GM19240 (cell line): Measurements from ENCODE around the gene RNFT1.
"Not testable (repeated sequence)": the region's sequence is repeated elsewhere in the genome, so short reads cannot be mapped to it uniquely, and the experiment has no call there.

Experiments used
- DNase-seq: peaks from one replicate; pipeline ENCODE4 v3.0.0; 2011; ENCODE audit warnings: low spot score; ENCODE audit not compliant: insufficient read length

Gene RNFT1

DNA sequence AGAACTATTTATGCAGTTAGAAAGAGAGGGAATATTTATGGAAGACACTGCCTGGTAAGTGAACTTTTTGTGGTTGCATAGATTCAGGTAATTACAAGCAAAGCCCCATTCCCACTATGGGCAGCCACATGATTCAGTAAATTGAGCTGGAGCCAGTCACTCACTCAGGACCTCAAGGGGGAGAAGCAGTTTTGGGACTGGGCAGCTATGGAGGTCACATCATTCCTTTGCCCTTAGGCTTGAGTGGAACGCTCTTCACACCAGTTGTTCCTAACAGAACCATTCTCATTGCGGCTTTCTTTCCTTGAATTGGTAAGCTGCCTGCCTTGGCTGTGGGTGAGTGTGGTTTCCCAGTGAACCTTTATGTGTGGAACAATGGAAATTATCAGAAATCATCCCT is 34.4 kb downstream of the RNFT1 start:
- not testable (repeated sequence) for DNase-seq

DNA sequence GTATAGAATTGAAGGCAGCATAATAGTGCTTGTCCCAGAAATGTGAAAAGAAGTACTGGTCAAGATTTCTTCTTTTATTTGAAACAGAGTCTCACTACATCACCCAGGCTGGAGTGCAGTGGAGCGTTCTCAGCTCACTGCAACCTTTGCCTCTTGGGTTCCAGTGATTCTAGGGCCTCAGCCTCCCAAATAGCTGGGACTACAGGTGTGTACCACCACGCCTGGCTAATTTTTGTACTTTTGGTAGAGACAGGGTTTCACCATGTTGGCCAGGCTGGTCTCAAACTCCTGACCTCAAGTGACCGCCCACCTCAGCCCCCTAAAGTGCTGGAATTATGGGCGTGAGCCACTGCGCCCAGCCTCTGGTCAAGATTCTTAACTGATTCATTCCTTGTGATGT is 43.9 kb downstream of the RNFT1 start:
- not testable (repeated sequence) for DNase-seq

DNA sequence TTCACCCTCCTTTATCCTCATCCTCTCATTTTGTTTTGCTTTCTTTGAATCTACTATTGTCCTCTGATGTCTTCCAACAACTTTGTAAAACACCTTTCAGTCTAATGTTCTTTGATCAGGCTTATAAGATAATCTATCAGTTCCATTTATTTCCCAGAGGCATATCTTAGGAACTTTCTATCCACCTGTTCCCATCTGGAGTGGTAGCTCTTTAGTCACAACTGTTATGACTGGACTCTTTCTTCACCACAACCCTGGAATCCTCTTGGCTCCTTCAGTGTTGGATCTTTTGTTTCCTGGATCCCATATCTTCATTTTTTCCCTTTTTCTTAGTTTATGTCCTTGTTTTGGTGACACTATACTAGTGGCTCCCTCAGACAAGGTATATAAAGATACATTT is 48.1 kb downstream of the RNFT1 start:
- no peak for DNase-seq

DNA sequence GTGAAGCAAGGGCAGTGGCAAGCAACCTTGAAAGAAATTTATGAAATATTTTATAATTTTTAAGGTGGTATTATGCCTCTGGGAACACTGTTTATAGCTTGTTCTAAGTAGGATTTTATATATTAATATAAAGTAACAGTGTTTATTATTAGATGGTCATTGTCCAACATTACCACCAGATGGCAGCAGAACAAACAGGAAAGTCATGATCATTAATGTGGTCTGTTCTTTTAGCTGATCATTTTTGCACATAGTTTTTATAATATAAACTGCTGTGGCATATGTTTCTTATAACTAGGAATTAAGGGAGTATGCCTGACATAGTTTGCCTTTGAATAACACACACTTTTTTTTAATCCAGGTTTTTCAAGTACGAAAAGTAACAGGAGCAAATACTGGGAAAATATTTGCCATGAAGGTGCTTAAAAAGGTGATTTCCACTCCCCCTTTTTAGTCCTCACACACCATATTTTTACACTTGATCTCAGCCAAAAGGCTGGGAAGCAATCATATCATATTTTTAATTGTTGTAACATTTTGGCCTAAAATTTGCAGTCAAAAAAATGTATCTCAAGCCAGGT is 50.2 kb downstream of the RNFT1 start:
- DNase-seq, result peak; percentile 12

DNA sequence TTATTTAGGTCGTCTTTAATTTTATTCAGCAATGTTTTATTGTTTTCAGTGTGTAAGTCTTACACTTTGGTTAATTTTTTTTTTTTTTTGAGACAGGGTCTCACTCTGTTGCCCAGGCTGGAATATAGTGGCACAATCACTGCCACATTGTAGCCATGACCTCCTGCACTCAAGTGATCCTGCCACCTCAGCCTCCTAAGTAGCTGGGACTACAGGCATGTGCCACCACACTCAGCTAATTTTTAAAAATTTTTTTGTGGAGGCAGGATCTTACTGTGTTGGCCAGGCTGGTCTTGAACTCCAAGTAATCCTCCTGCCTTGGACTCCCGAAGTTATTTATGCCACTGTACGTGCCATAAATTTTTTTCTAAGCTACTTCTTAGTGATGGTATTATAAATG is 57.1 kb downstream of the RNFT1 start:
- DNase-seq, result no peak

DNA sequence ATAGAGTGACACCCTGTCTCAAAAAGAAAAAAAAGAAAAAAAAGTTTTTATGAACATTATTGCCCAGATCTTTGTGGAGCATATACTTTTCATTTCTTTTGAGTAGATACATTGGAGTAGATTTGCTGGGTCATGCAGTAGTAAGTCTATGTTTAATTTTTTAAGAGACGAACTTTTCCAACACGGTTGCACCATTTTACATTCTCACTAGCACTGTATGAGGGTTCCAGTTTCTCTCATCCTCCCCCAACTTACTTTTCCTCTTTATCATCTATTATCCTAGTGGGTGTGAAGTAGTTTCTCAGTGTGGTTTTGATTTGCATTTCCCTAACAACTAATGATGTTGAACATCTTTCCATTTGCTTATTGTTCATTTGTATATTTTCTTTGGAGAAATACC is 61.1 kb downstream of the RNFT1 start:
- no peak for DNase-seq
